ENCODE measurements around the gene KANSL2. TPM values are rescaled to one million over a fixed set of nuclear protein-coding genes. Genes with fewer than 3 reads are reported as not detected.
"Not testable (repeated sequence)": the region's sequence is repeated elsewhere in the genome, so short reads cannot be mapped to it uniquely, and the experiment has no call there.

KANSL2 gene
- total and polyA plus RNA-seq, 8 donors = 6.2 to 24.4 (median 12.4) TPM

GRCh38 chr12:48683534-48683933 is 1.5 kb upstream of the KANSL2 start:
- no peak for TF ChIP-seq CTCF (IDR thresholded peaks at IDR 0.05)
- peaks cover 0 to 6% (median under 1%) of the 10 kb centered on the region in 3 donors for H3K36me3 ChIP-seq
- H3K4me1 ChIP-seq = peaks cover 14 to 24% (median 24%) of the 10 kb centered on the region in 3 donors
- no peak for FAIRE-seq
- no peaks in the 10 kb centered on the region for H3K27me3 ChIP-seq
- no peak for DNase-seq
- H3K4me3 ChIP-seq = no peak overlapping the region
- no peak for ATAC-seq
- intact Hi-C loops (cut with DNase I) = no loop called here
- no peaks in the 10 kb centered on the region for H3K9me3 ChIP-seq
- WGBS, 2 donors = 80 to 82% methylated on average over 4 of the region's 4 CpGs
- no peak overlapping the region for H3K27ac ChIP-seq

GRCh38 chr12:48682927-48683326 is 889 bp upstream of the KANSL2 start:
- WGBS, 2 donors = 86 to 88% methylated on average over 2 of the region's 2 CpGs
- Histone ChIP-seq H3K9me3 (no peaks in the 10 kb centered on the region), H3K27ac (no peak overlapping the region), H3K27me3 (no peaks in the 10 kb centered on the region), H3K36me3 (peaks cover 0 to 6% (median 0%) of the 10 kb centered on the region in 3 donors), H3K4me3 (peak overlapping the region; percentile 42 to 89 (median 84)), H3K4me1 (peaks cover 14 to 30% (median 24%) of the 10 kb centered on the region in 3 donors)
- no peak for TF ChIP-seq CTCF (IDR thresholded peaks at IDR 0.05)
- no peak for ATAC-seq
- intact Hi-C loops (cut with DNase I) = no loop called here
- FAIRE-seq = no peak
- DNase-seq = no peak

- Histone ChIP-seq H3K4me1 (peaks cover 14 to 30% (median 24%) of the 10 kb centered on the region in 3 donors), H3K4me3 (peak overlapping the region; percentile 42 to 89 (median 84)), H3K27ac (peak overlapping the region in 1 of 4 donors; percentile 85)
- ATAC-seq; H3K9me3 ChIP-seq; FAIRE-seq; H3K27me3 ChIP-seq; H3K36me3 ChIP-seq; DNase-seq; intact Hi-C loops (cut with DNase I): not testable (repeated sequence)
- 8 to 13% methylated on average over 19 of the region's 19 CpGs for WGBS, 2 donors
Observed at GRCh38 chr12:48682533-48682905, 481 bp upstream of the KANSL2 start.

GRCh38 chr12:48681399-48681709 is 684 bp downstream of the KANSL2 start:
- Histone ChIP-seq H3K36me3 (peaks cover 0 to 6% (median 3%) of the 10 kb centered on the region in 3 donors), H3K9me3 (no peaks in the 10 kb centered on the region), H3K4me1 (peaks cover 14 to 30% (median 24%) of the 10 kb centered on the region in 3 donors), H3K4me3 (peak overlapping the region; percentile 66 to 89 (median 84)), H3K27ac (peak overlapping the region in 3 of 4 donors; percentile 85 to 92 (median 85)), H3K27me3 (no peaks in the 10 kb centered on the region)
- WGBS, 2 donors = 0% methylated on average over 11 of the region's 11 CpGs
- peak; percentile 0 to 6 (median 2) for ATAC-seq
- intact Hi-C loops (cut with DNase I) = no loop called here
- no peak for DNase-seq
- TF ChIP-seq CTCF (IDR thresholded peaks at IDR 0.05) = no peak
- no peak for FAIRE-seq

- Histone ChIP-seq H3K27me3 (no peaks in the 10 kb centered on the region), H3K36me3 (peaks cover 0 to 8% (median 6%) of the 10 kb centered on the region in 3 donors), H3K9me3 (no peaks in the 10 kb centered on the region), H3K27ac (no peak overlapping the region), H3K4me3 (peak overlapping the region in 3 of 4 donors; percentile 83 to 89 (median 85)), H3K4me1 (peaks cover 14 to 30% (median 24%) of the 10 kb centered on the region in 3 donors)
- ATAC-seq = no peak
- DNase-seq = no peak
- TF ChIP-seq CTCF (IDR thresholded peaks at IDR 0.05) = no peak
- intact Hi-C loops (cut with DNase I) = no loop called here
- 72 to 79% methylated on average over 13 of the region's 13 CpGs for WGBS, 2 donors
- no peak for FAIRE-seq
Observed at GRCh38 chr12:48680861-48681260, 1.2 kb downstream of the KANSL2 start.

Data from pancreas (tissue), 10 donors.